NK-92 (cell line): ENCODE results near the gene EGFLAM.

ENCODE experiments used
- DNase-seq: peaks from one replicate; lab custom pipeline; 2025; ENCODE audit not compliant: unreplicated experiment; lab: John Stamatoyannopoulos, UW

Gene EGFLAM

GRCh38 chr5:38467353-38468040 lies 209.1 kb downstream of the EGFLAM start:
- DNase-seq = no peak

- DNase-seq = no peak
Observed at GRCh38 chr5:38468202-38468673, 209.9 kb downstream of the EGFLAM start.

GRCh38 chr5:38468978-38469706 lies 210.8 kb downstream of the EGFLAM start:
- no peak for DNase-seq

- no peak for DNase-seq
Observed at GRCh38 chr5:38469707-38470267, 211.4 kb downstream of the EGFLAM start.

GRCh38 chr5:38471709-38472108 lies 213.3 kb downstream of the EGFLAM start:
- DNase-seq = no peak

DNA sequence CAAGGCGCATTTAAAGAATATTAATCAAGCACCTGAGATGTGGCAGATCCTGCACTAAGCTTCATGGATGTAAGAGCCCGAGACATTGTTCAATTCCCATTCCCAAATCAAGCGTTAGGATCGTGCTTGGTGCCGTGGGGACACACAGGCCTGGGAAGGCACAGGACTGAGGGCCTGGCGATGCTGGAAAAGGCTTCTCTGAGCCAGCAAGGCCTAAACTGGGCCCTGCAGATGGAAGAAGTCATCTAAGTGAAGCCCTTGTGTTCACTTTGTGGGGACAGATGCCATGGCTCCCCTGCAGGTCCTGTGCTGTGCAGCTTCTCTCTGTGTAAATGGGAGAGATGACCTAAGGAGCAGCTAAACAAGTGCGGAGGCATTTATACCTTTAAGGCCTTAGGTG lies 214.2 kb downstream of the EGFLAM start:
- no peak for DNase-seq

DNA sequence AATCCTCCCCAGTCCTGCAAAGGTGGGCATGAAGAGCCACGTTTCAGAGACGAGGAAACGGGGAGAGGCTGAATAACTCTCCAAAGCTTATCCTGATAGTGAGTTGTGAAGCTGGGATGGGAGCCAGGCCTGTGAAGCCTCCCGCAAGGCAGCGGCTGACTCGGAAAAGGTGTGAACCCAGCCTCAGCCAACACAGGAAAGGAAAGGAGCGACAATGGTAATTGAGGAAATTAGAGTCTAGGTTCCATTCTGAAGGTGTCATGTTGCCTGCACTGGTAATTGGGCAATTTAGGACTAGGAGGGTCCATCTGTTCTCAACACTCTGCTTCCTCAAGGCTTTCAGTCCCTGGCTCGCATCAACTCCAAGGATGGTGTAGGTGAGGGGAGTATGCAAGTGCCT lies 214.6 kb downstream of the EGFLAM start:
- DNase-seq = no peak

DNA sequence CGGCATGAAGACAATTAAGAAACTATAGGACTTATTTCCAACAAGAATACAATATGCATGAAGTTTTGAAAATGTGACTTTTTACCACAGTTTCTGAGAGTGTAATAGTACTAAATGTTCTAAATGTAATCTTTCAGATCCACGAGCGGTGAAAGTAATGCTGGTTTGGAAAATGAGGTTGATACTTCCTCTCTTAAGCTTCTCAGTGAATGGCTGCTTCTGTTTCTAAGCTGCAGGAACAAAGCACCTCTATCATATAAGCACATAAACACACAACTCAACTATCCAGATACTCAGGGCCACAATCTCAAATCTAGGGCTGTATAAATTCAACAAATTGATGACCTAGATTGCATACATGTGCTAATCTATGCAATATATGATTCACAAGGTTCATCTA lies 219.8 kb downstream of the EGFLAM start:
- no peak for DNase-seq

- DNase-seq = no peak
Observed at GRCh38 chr5:38478878-38479277, 220.5 kb downstream of the EGFLAM start.

DNA sequence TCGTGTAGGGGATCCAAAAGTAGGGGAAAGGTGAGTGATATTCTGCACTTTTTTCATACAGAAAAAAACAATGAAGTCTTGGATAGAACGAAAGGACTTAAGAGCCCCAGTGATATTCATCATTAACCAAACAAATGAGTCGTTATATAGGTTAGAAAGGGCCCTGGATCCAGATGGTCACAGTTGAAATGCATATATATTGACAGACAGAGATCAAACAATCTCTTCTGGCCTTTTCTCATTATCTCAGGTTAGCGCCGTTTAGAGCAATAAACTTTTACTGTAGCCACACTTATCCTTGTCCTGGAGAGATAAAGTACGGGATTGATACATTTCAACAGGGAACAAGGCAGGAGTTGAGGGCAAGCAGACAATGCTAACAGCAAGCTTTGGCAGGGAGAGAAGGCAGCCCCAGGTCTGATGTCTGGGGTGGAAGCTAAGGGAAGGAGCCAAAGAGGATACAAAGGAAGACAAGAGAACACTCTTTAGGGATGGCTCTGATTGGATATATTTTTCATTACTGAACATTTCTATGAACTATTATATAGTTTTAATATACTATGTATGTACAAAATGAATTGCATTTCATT lies 221.1 kb downstream of the EGFLAM start:
- no peak for DNase-seq

DNA sequence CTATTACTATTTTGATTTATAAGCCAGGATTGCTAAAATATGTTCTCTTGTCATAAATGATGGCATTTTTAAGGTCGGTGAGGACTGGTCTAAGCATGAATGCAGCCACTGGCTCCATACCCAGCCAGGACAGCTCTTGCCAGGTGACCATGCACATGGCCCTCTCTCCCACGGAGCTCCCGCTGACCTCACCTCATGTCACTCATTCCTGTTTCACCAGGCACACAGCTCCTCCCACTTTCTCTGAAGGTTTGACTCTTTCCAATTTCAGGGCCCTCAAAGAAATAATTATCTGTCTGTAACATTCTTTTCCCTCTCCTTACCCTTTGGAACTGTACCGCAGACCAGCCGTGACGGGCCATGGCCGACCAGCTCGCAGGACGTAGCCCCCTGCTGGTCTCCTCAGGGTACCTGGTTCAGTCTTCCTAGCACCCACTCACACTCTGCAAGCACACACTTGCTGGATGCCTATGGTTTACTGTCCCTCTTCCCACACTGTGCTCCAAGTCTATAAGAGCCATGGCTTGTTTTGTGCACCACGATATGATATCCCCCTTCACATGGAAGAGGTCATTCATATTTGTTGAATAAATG lies 225.5 kb downstream of the EGFLAM start:
- DNase-seq = no peak

- DNase-seq = no peak
Observed at GRCh38 chr5:38494175-38494574, 235.8 kb downstream of the EGFLAM start.

GRCh38 chr5:38494763-38495162 lies 236.4 kb downstream of the EGFLAM start:
- no peak for DNase-seq

- DNase-seq = no peak
Observed at GRCh38 chr5:38497946-38498345, 239.6 kb downstream of the EGFLAM start.

DNA sequence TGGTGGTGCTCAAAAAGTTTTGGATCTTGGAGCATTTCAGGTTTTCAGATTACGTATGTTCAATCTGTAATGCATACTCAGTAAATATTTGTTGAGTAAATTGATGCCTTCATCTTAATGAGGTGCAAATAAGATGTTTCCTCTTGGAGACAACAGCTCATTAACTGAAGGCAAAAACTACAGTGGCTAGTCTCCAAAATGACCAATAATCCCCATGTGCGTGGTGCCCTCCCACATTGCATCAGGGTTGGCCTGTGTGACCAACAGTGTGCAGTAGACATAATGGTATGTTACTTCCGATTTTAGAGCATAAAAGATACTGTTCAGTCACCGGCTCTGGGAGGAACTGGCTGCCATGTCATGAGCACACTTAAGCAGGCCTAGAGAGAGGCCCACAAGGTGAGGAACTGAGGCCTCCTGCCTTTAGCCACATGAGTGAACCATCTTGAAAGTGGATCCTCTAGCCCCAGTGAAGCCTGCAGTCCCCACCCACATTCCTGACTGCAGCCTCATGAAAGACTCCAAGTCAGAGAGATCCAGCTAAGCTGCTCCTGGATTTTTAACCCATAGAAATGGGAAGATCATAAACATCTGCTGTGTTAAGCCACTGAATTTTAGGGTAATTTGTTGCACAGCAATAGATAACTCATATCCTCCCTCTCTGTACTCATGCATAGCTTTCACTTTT lies 242.4 kb downstream of the EGFLAM start:
- DNase-seq = no peak

DNA sequence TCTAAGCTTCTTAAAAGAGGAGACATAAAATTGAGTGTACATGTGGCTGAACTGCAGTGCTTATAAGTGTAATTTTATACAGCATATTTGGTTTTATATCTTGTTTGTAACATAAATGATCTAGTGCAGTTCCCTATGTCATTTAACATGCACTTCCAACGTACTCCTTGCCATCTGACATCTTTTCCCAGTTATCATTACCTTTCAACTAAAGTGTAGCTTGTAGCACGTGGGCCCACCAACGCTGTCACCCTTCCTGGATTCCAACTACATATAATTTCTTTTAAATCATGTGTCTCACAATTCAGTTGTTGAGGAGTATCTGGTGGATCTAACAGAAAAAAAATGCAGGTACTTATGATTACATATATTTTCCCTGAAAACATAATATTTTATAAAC lies 247.9 kb downstream of the EGFLAM start:
- no peak for DNase-seq

- DNase-seq = no peak
Observed at GRCh38 chr5:38509185-38509584, 250.8 kb downstream of the EGFLAM start.
